ENCODE results near the gene ST7L.

DNA sequence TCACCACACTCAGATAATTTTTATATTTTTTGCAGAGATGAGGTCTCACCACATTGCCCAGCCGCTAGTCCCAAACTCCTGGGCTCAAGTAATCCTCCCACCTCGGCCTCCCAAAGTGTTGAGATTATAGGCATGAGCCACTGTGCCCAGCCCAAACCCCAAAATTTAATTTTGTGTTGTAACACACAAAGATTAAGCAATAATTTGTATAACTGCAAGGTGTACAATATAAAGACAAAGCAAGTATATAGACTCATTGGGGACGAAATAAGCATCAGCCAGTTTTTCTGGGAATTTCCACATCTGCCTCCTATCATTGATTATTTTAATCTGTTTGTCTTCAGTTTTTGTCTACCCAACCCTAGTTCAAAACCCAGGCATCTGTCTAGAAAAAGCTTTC lies 42.7 kb downstream of the ST7L start:
- TF ChIP-seq ZNF274 (IDR thresholded peaks at IDR 0.05; ENCODE audit: low read depth, low read length) (no peak), SUZ12 (IDR thresholded peaks at IDR 0.05; ENCODE audit: extremely low read depth, insufficient read depth, insufficient read length) (no peak)

Measured in NT2/D1 (cell line).